Sciatic nerve (tissue), 2 donors: Measurements from ENCODE around the gene TMEM62. TPM values are rescaled to one million over a fixed set of nuclear protein-coding genes. Genes with fewer than 3 reads are reported as not detected.
"Not testable (repeated sequence)": the region's sequence is repeated elsewhere in the genome, so short reads cannot be mapped to it uniquely, and the experiment has no call there.

Experiments
- ATAC-seq: fragments of 200-7000 bp; cut with Tn5 transposase; one replicate; pipeline ENCODE4 v1.9.1; 2020; ENCODE audit warnings: mild to moderate bottlenecking, moderate library complexity
- DNase-seq: peaks from one replicate; pipeline ENCODE4 v3.0.0-alpha.2; 2020; ENCODE audit warnings: low spot score
- intact Hi-C: fragments of 100-400 bp; cut with DNase I; formaldehyde crosslinking; loops from one replicate; pipeline ENCODE4 v1.14.2; 2022
- total RNA-seq: library from RNA; stranded (reverse); fragmentation: NEBNext Ultra II Directional; extraction: Animal tissue kit (Norgen Biotek cat#: 25700); gene quantifications from one replicate; pipeline ENCODE4 v1.2.1, GENCODE V29; 2021
- donor health status: DM: no; HTN: no; CAD: no.
- donor health status: DM: no; HTN: no; CAD: no.

TMEM62 gene
- total RNA-seq, 1 donor from 2014 or later: 24.4 TPM

DNA sequence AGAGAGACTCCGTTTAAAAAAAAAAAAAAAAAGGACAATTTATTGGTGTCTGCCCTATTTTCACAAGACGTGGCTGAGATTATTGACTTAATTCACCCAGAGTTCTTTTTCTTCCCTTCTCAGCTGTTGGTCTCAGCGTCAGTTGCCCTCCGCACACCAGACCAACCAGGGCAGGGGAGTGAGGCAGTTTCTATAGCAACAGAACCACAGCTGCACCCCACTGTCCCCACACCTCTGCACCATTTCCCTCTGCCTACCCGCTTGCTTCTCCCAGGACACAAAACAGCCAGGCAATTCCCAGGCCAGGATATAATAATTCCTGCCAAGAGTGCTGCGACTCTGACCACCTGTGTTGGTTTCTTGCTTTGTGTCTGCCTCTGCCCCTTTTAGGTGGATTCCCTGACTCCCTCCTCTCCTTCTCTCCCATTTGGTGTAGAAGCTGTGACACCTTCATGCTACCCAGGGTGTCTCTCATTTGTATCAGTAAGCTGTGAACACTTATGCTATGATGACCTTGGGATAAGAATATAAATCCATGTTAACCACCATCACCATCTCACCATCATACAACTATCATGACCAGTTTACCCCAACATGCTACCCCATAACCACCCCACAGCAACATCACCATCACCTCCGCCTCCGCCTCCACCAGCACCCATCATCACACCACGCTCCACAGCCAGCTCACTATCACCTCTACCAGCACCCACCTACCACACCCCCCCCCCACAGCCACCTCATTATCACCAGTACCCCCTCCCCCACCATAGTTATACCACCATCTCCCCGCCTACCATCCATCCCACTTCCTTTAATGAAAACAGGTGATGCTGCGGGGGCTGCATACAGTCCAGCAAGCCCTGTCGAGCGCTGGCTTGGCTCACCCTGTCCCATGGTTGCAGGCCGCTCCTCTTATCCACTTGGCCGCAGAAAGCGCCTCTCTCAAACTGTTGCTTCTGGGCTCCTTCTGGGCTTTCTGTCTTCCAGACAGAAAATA is 86.8 kb downstream of the TMEM62 start:
- intact Hi-C loops: no loop called here
- ATAC-seq (no peak), DNase-seq (no peak)

DNA sequence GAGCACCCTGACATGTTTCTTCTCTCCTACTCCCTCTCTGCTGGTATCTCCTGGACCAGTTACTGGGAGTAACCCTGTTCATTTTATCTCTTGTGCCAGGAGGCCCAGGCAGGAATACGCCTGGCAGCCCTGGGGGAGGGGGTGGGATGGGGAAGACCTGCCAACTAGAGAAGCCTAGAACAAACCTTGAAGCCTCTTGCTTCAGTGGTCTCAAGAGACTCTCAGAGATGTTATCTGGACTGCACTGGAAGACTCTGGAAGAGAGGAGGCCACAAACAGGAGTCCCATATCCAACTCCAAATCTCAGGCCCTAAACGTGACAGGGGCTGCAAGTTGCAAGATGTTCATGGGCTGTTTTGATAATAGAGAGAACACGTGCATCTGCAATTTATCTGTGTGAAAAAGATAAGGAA is 87.6 kb downstream of the TMEM62 start, which contains the start of gene EPB42:
EPB42 (minus strand) TSS at position 28 of the 413 bp plus-strand sequence. CDS start 193 bp downstream, outside the sequence.
- DNase-seq (no peak), ATAC-seq (no peak)
- intact Hi-C loops: no loop called here

DNA sequence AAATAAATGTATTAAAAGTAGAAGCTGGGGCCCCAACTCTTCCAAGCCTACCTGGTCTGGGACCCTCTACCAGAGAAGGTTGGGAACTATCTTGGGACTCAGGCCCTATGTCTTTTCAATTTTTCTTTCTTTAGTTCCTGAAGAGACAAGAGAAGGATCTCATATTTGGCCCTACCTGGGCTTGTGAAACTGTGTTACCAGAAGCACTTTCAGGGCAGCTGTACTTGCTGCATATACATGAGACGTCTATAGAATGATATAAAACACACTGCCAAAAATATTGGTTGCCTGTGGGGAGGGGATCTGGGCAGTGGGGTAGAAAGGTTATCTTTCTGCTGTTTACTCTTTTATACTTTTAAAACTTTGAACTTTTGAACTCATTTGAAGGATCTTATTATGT is 88.0 kb downstream of the TMEM62 start:
- intact Hi-C loops: no loop called here

DNA sequence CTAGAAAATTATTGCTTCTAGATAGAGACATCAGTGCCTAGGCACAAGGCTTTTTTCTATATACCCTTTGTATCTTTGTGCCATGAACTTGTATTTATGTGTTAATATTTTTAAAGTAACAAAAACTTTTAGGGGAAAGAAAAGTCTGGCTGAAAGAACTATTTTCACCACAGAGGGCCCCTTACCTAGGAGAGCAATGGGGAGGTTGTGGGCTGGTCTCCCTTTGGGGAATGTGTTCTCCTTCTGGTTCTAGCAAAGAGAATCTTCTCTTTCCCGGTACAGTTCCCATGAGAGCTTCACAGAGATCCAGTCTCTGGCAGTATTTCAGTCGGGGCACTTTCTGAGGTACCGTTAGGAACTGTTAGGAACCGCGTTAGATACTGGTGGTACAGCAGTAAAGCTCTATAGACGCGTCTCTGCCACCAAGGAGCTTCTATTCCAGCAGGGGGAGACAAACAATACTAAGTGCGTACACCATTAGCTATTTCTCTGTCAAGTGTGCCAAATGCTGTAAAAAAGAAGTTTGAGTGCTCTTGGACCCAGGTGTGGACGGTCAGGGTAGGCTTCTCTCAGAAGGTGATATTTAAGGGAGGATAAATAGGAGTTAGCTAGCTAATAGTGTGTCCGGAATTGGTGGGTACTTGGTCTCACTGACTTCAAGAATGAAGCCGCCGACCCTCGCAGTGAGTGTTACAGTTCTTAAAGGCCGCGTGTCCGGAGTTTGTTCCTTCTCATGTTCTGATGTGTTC is 92.0 kb downstream of the TMEM62 start:
- intact Hi-C loops: no loop called here
- ATAC-seq (peak; percentile 76), DNase-seq (no peak)

More for the DNA sequence above, 88.0 kb downstream of the TMEM62 start:
- ATAC-seq (no peak), DNase-seq (no peak)

DNA sequence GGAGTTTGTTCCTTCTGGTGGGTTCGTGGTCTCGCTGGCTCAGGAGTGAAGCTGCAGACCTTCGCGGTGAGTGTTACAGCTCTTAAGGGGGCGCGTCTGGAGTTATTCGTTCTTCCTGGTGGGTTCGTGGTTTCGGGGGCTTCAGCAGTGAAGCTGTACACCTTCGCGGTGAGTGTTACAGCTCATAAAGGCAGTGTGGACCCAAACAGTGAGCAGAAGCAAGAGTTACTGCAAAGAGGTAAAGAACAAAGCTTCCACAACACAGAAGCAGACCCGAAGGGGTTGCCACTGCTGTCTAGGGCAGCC is 92.5 kb downstream of the TMEM62 start:
- intact Hi-C loops, ATAC-seq, DNase-seq: not testable (repeated sequence)

DNA sequence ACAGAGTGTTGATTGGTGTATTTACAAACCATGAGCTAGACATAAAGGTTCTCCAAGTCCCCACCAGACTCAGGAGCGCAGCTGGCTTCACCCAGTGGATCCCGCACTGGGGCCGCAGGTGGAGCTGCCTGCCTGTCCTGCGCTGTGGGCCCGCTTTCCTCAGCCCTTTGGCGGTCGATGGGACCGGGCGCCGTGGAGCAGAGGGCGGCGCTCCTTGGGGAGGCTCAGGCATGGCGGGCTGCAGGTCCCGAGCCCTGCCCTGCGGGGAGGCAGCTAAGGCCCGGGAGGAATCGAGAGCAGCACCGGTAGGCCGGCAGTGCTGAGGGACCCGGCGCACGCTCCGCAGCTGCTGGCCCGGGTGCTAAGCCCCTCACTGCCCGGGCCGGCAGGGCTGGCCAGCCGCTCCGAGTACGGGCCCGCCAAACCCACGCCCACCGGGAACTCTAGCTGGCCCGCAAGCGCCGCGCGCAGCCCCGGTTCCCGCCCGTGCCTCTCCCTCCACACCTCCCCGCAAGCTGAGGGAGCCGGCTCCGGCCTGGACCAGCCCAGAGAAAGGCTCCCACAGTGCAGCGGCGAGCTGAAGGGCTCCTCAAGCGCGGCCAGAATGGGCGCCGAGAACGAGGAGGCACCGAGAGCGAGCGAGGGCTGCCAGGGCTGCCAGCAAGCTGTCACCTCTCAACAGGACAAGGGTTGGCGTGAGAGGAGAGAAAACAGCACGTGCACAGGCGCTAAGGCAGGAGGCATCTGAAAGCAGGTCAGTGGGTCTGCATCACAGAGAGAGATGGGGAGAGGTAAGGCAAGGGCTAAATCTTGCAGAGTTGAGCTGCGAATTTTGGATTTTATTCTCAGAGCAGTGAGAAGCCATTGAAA is 93.3 kb downstream of the TMEM62 start:
- DNase-seq: no peak
- ATAC-seq: no peak
- intact Hi-C loops: no loop called here

DNA sequence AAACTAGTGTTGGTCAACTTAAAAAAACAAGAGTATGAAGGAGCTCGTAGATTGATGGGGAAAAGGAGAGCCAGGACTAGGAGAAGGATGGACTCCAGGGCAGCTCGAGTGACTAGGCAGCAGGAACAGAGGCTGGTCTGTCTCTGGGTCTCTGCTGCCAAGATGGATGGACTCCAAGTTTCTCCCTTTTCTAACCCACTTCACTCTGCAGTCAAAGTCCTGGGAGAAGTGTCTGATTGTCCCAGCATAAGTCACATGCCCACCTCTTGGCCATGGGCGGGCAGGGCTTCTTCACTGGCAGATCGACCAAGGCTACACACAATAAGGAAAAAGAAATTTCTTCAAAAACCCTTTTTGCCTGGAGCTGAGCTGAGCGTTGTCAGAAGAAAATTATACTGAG is 96.6 kb downstream of the TMEM62 start:
- intact Hi-C loops: no loop called here

DNA sequence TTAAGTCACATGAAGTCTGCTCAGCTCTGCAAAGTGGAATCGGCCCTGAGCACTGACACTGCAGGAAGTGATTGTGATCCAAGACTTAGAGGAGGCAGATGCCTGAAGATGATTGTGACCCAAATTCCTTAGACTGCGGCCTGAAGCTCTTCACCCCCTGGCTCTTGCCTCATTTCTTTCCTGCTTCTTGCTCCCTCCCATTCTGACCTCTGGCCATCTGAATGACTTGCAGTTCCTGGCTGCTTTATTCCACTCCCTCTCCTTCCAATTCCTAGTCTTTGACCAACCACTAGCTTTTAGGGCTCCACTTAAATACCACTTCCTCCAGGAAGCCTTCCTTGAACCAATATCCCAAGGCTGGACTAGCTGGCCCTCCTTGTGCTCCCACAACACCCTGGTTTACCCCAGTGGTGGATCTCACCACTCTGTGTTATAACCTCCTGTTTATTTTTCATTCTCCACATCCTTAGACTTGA is 97.3 kb downstream of the TMEM62 start:
- ATAC-seq (peak; percentile 88), DNase-seq (no peak)
- intact Hi-C loops: no loop called here

More for the DNA sequence above, 96.6 kb downstream of the TMEM62 start:
- ATAC-seq (peak; percentile 42), DNase-seq (no peak)

DNA sequence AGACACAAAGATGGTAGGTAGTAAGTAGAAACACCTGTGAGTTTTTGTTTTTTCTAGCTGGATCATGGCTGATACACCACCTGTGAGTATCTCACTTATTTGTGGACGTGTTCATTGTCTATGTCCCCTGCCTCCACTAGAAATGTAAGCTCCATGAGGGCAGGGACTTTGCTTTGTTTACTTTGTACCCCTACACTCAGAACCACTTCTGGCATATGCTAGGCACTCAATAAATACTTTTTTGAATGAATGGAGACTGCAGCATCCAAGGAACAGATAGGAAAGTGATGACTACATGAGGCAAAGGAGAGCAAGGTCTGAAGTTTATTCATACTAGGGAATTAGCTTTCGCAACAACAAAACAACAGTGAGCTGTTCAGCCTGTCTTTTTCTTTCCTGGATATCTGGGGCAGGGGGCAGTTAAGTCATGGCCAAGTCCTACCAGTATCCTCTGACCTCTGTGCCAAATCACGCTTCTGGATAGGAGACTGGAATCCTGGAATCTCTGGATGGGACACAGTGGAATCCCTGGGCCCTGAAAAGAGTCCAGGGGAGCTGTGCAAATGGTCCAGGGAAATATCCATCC is 99.0 kb downstream of the TMEM62 start:
- DNase-seq: no peak
- ATAC-seq: no peak
- intact Hi-C loops: no loop called here

Other genes with a start within 250 kb of the TMEM62 start
- gene TTBK2, start 212.8 kb upstream of the TMEM62 start, total RNA-seq: 34.7 TPM
- gene UBR1, start 27.5 kb upstream of the TMEM62 start, total RNA-seq: 47.0 TPM
- 68.6 TPM for gene CCNDBP1, start 51.8 kb downstream of the TMEM62 start, total RNA-seq
- 4.5 TPM for gene EPB42, start 87.4 kb downstream of the TMEM62 start, total RNA-seq
- gene TGM5, start 133.3 kb downstream of the TMEM62 start, total RNA-seq: not detected
- gene TGM7, start 168.7 kb downstream of the TMEM62 start, total RNA-seq: not detected
- 6.9 TPM for gene LCMT2, start 197.0 kb downstream of the TMEM62 start, total RNA-seq
- gene ZSCAN29, start 237.5 kb downstream of the TMEM62 start, total RNA-seq: 24.5 TPM
- 18.9 TPM for gene TUBGCP4, start 237.5 kb downstream of the TMEM62 start, total RNA-seq